Lower leg skin (tissue), 3 donors: ENCODE results near the gene ANO2.

ENCODE experiments used
- POLR2A ChIP-seq, 2 donors: fragments of 450-650 bp; IDR thresholded peaks; one replicate each; pipeline ENCODE4 v1.6.1; 2016 to 2017; ENCODE audit warnings: antibody characterized with exemption in 2 of 2, mild to moderate bottlenecking in 1 of 2, moderate library complexity in 1 of 2
- TF ChIP-seq, protein P1 (sequence below), 3 donors: fragments of 450-650 bp; IDR thresholded peaks; one replicate each; pipeline ENCODE4 v1.5.1; 2016; ENCODE audit warnings: antibody characterized with exemption in 3 of 3, mild to moderate bottlenecking in 3 of 3, moderate library complexity in 2 of 3

DNA sequence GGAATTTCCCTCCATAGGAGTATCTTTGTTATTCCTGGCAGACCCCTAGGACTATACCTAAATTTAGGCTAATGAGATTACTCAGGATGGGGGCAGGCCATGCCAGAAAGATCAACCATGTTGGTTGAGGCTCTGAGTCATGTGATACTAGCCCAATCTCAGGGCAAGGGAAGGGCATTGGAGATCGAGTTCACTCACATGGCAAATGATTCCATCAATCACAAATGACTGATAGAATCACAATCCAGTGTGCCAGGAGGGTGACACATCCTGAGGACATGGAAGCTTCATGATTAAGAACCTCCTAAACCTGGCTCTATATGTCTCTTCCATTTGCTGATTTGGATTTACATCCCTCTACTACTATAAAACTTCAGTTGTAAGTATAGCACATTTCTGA lies 330.8 kb downstream of the ANO2 start:
- TF ChIP-seq, protein P1, sequence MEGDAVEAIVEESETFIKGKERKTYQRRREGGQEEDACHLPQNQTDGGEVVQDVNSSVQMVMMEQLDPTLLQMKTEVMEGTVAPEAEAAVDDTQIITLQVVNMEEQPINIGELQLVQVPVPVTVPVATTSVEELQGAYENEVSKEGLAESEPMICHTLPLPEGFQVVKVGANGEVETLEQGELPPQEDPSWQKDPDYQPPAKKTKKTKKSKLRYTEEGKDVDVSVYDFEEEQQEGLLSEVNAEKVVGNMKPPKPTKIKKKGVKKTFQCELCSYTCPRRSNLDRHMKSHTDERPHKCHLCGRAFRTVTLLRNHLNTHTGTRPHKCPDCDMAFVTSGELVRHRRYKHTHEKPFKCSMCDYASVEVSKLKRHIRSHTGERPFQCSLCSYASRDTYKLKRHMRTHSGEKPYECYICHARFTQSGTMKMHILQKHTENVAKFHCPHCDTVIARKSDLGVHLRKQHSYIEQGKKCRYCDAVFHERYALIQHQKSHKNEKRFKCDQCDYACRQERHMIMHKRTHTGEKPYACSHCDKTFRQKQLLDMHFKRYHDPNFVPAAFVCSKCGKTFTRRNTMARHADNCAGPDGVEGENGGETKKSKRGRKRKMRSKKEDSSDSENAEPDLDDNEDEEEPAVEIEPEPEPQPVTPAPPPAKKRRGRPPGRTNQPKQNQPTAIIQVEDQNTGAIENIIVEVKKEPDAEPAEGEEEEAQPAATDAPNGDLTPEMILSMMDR (IDR thresholded peaks at IDR 0.05): no peak
- TF ChIP-seq POLR2A (IDR thresholded peaks at IDR 0.05): no peak
